ENCODE data around the gene KDM6A.

- TF ChIP-seq CTCF (conservative IDR thresholded peaks at IDR 0.05 in 1 of 2, IDR thresholded peaks at IDR 0.05 in 1 of 2; ENCODE audit: extremely low read depth in 1 of 2, insufficient read depth in 1 of 2, low read depth in 1 of 2, low read length in 2 of 2) (no peak), EZH2 (IDR thresholded peaks at IDR 0.05; ENCODE audit: borderline replicate concordance, low read length) (no peak)
Measured at GRCh38 chrX:45001048-45001447, 128.1 kb downstream of the KDM6A start.

Data from mammary epithelial cell (primary cell).